Sigmoid colon (tissue), 7 donors: ENCODE measurements around the gene GTF2A1. TPM values are rescaled to one million over a fixed set of nuclear protein-coding genes. Genes with fewer than 3 reads are reported as not detected.
"Not testable (repeated sequence)": the region's sequence is repeated elsewhere in the genome, so short reads cannot be mapped to it uniquely, and the experiment has no call there.

Experiments used
- DNase-seq: peaks from one replicate; pipeline ENCODE4 v3.0.0-alpha.2; 2019
- H3K27ac ChIP-seq, 4 donors: fragments of 200-600 bp; sonication (generic); one replicate each; pipeline ENCODE4 v1.5.1; 2016 to 2019; ENCODE audit warnings: mild to moderate bottlenecking in 1 of 4
- H3K27me3 ChIP-seq, 3 donors: fragments of 200-600 bp; sonication (generic); one replicate each; pipeline ENCODE4 v1.5.1; 2019; ENCODE audit warnings: mild to moderate bottlenecking in 1 of 3
- H3K36me3 ChIP-seq, 4 donors: fragments of 200-600 bp; sonication (generic); one replicate each; pipeline ENCODE4 v1.5.1; 2016 to 2019
- H3K4me1 ChIP-seq, 4 donors: fragments of 200-600 bp; sonication (generic); one replicate each; pipeline ENCODE4 v1.5.1; 2017 to 2019
- H3K4me3 ChIP-seq, 4 donors: fragments of 200-600 bp; sonication (generic); one replicate each; pipeline ENCODE4 v1.5.1; 2017 to 2019; ENCODE audit warnings: mild to moderate bottlenecking in 2 of 4, moderate library complexity in 1 of 4
- H3K9me3 ChIP-seq, 4 donors: fragments of 200-600 bp in 3 of 4; sonication (generic) in 3 of 4; one replicate each; pipeline versions ENCODE4 v1.5.1 to v1.6.1; 2013 to 2019
- EP300 ChIP-seq, 4 donors: sonication (generic); formaldehyde crosslinking; IDR thresholded peaks; one replicate each; pipeline ENCODE4 v1.6.1; 2017; ENCODE audit warnings: antibody characterized with exemption in 4 of 4
- POLR2A ChIP-seq, 2 donors: fragments of 450-650 bp; IDR thresholded peaks; one replicate each; pipeline ENCODE4 v1.6.1; 2016; ENCODE audit warnings: antibody characterized with exemption in 2 of 2, mild to moderate bottlenecking in 2 of 2, moderate library complexity in 2 of 2
- POLR2AphosphoS5 ChIP-seq, 4 donors: sonication (generic); formaldehyde crosslinking; IDR thresholded peaks; one replicate each; pipeline ENCODE4 v1.6.1; 2017; ENCODE audit warnings: antibody characterized with exemption in 4 of 4
- WGBS, 2 donors: extraction: QIAGEN DNeasy Blood & Tissue Kit; methylation state at CpG; one replicate each; pipeline ENCODE4 v1.1.7; 2013; 5-methylcytosine and 5-hydroxymethylcytosine counted together
- intact Hi-C: fragments of 100-400 bp; cut with DNase I; formaldehyde crosslinking; loops from one replicate; pipeline ENCODE4 v1.15.1; 2023
- polyA plus RNA-seq, 3 donors: library from polyadenylated mRNA; stranded (reverse); fragments of 200-250 nt; gene quantifications; one replicate each; pipeline ENCODE4 v1.2.3, GENCODE V29; 2013
- total RNA-seq, 4 donors: library from RNA; depleted of rRNA; stranded (reverse); fragments of >200 nt; gene quantifications; one replicate each; pipeline ENCODE4 v1.1.0, GENCODE V29; 2016
- TF ChIP-seq, protein P1 (sequence below), 4 experiments: fragments of 450-650 bp in 3 of 4; fragments of 200-600 bp in 1 of 4; IDR thresholded peaks; one replicate each; pipeline ENCODE4 v1.5.1; 2016 to 2019; ENCODE audit warnings: antibody characterized with exemption in 4 of 4, mild to moderate bottlenecking in 3 of 4, moderate library complexity in 2 of 4
- donor health status: healthy with polysubstance abuse.
- donor health status: Bipolar disorder and iron deficiency.
- donor health status: healthy.

GTF2A1 gene
- total and polyA plus RNA-seq, 7 donors, result 6.0 to 21.8 (median 14.7) TPM

DNA sequence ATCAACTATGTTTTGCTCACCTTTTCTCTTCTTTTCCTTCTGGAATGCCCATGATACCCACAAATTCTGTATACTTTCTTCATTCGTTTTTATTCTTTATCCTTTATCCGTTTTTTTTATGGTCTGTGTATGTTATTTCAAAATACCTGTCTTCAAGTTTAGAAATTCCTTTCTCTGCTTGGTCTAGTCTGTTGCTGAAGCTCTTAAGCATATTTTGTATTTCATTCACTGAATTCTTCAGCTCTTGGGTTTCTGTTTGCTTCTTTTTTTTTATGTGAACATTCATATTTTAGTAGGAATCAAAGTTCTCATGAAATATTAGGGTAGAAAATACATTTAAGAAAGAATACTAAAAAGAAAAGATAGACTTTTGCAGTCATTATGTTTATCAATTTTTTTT, 22.7 kb upstream of the GTF2A1 start:
- Histone ChIP-seq H3K27ac (no peak overlapping the region), H3K9me3 (no peaks in the 10 kb centered on the region), H3K36me3 (no peaks in the 10 kb centered on the region), H3K4me3 (no peak overlapping the region), H3K27me3 (no peaks in the 10 kb centered on the region), H3K4me1 (no peaks in the 10 kb centered on the region)
- TF ChIP-seq, protein P1, sequence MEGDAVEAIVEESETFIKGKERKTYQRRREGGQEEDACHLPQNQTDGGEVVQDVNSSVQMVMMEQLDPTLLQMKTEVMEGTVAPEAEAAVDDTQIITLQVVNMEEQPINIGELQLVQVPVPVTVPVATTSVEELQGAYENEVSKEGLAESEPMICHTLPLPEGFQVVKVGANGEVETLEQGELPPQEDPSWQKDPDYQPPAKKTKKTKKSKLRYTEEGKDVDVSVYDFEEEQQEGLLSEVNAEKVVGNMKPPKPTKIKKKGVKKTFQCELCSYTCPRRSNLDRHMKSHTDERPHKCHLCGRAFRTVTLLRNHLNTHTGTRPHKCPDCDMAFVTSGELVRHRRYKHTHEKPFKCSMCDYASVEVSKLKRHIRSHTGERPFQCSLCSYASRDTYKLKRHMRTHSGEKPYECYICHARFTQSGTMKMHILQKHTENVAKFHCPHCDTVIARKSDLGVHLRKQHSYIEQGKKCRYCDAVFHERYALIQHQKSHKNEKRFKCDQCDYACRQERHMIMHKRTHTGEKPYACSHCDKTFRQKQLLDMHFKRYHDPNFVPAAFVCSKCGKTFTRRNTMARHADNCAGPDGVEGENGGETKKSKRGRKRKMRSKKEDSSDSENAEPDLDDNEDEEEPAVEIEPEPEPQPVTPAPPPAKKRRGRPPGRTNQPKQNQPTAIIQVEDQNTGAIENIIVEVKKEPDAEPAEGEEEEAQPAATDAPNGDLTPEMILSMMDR (IDR thresholded peaks at IDR 0.05), result no peak
- no peak for TF ChIP-seq POLR2AphosphoS5 (IDR thresholded peaks at IDR 0.05)
- no peak for DNase-seq
- intact Hi-C loops, result no loop called here
- 82 to 88% methylated on average over 2 of the region's 2 CpGs for WGBS, 2 donors

DNA sequence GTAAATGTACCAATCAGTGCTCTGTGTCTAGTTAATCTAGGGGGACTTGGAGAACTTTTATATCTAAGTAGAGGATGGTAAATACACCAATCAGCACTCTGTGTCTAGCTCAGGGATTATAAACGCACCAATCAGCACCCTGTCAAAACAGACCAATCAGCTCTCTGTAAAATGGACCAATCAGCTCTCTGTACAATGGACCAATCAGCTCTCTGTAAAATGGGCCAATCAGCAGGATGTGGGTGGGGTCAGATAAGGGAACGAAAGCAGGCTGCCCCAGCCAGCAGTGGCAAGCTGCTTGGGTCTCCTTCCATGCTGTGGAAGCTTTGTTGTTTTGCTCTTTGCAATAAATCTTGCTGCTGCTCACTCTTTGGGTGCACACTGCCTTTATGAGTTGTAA, 16.1 kb upstream of the GTF2A1 start:
- H3K27me3 ChIP-seq, H3K36me3 ChIP-seq, DNase-seq, H3K9me3 ChIP-seq, H3K4me3 ChIP-seq, H3K27ac ChIP-seq, H3K4me1 ChIP-seq, intact Hi-C loops: not testable (repeated sequence)
- 65 to 80% methylated on average over 2 of the region's 2 CpGs for WGBS, 2 donors

DNA sequence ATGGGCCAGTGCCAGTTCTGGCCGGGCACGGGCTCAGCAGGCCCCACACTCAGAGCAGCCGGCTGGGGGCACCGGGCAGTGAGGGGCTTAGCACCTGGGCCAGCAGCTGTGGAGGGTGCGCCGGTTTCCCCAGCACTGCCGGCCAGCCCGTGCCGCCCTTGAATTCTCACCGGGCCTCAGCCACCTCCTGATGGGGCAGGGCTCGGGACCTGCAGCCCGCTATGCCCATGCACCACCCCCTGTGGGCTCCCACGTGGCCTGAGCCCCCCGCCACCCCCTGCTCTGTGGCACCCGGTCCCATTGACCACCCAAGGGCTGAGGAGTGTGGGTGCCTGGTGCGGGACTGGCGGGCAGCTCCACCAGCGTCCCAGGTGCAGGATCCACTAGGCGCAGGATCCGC, 15.4 kb upstream of the GTF2A1 start:
- WGBS, 2 donors, result 95 to 96% methylated on average over 20 of the region's 20 CpGs
- H3K27me3 ChIP-seq, result no peaks in the 10 kb centered on the region
- H3K4me3 ChIP-seq, result no peak overlapping the region

DNA sequence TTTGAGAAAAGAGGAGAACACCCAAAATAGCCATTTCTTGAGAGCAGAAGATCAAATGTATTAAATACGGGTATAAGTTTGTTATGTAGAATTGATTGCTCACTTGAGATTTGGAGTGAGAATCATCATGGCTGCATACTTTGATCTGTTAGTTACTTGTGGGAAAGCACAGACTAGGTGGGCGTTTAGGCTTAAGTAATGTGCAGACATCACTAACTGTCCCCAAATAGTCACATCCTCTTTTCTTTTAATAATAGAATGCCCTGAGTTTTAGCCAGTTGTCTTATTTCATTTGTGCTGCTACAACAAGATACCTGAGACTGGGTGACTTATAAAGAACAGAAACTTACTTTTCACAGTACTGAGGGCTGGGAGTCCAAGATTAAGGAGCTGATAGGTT, 14.3 kb upstream of the GTF2A1 start:
- WGBS, 2 donors, result 68 to 83% methylated on average over 2 of the region's 2 CpGs
- no peak for TF ChIP-seq POLR2AphosphoS5 (IDR thresholded peaks at IDR 0.05)
- TF ChIP-seq, protein P1 (IDR thresholded peaks at IDR 0.05), result no peak
- no peak for TF ChIP-seq EP300 (IDR thresholded peaks at IDR 0.05)
- no peak for TF ChIP-seq POLR2A (IDR thresholded peaks at IDR 0.05)
- no peak for DNase-seq
- no peaks in the 10 kb centered on the region for H3K27me3 ChIP-seq
- intact Hi-C loops, result no loop called here
- H3K27ac ChIP-seq, result no peak overlapping the region
- no peak overlapping the region for H3K4me3 ChIP-seq
- no peaks in the 10 kb centered on the region for H3K36me3 ChIP-seq
- H3K9me3 ChIP-seq, result no peaks in the 10 kb centered on the region
- no peaks in the 10 kb centered on the region for H3K4me1 ChIP-seq

More for the DNA sequence above, 15.4 kb upstream of the GTF2A1 start:
- no peak for TF ChIP-seq POLR2A (IDR thresholded peaks at IDR 0.05)
- no peak for TF ChIP-seq EP300 (IDR thresholded peaks at IDR 0.05)
- TF ChIP-seq, protein P1 (IDR thresholded peaks at IDR 0.05), result no peak
- TF ChIP-seq POLR2AphosphoS5 (IDR thresholded peaks at IDR 0.05), result no peak
- Histone ChIP-seq H3K36me3 (no peaks in the 10 kb centered on the region), H3K27ac (no peak overlapping the region), H3K4me1 (no peaks in the 10 kb centered on the region), H3K9me3 (no peaks in the 10 kb centered on the region)
- no peak for DNase-seq
- intact Hi-C loops, result no loop called here

DNA sequence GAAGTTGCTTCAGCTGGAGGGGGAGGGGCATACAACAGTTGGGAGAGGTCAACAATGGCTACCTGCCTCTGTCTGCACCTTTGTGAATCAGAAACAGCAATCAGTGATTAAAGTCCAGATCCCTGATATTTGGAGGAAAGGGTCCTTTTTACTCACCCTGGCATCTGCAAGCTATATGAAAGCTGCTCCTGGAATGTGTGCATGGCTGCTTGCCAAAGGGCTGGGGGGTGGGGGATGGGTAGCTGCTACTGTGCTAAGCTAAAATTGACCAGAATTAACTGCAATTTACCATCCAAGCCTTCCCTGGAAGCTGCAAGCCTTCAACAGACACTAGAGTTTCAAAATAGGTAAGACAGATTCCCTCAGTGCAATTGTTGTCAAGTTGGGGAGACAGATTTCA, 13.5 kb upstream of the GTF2A1 start:
- Histone ChIP-seq H3K36me3 (no peaks in the 10 kb centered on the region), H3K27me3 (no peaks in the 10 kb centered on the region), H3K4me1 (no peaks in the 10 kb centered on the region), H3K9me3 (no peaks in the 10 kb centered on the region), H3K4me3 (no peak overlapping the region), H3K27ac (no peak overlapping the region)
- TF ChIP-seq EP300 (IDR thresholded peaks at IDR 0.05) (no peak), POLR2AphosphoS5 (IDR thresholded peaks at IDR 0.05) (no peak), POLR2A (IDR thresholded peaks at IDR 0.05) (no peak)
- TF ChIP-seq, protein P1 (IDR thresholded peaks at IDR 0.05), result no peak
- no peak for DNase-seq
- intact Hi-C loops, result no loop called here
